ENCODE measurements around the gene DPPA3.
"Not testable (repeated sequence)": the region's sequence is repeated elsewhere in the genome, so short reads cannot be mapped to it uniquely, and the experiment has no call there.

Gene DPPA3

GRCh38 chr12:7711133-7711532 is at the start of gene DPPA3:
DPPA3 (plus strand) TSS chr12:7711433; CDS start chr12:7711571, 138 bp downstream.
- no peak for DNase-seq (ENCODE audit: low spot score)
- no peak for FAIRE-seq

- FAIRE-seq (no peak), DNase-seq (ENCODE audit: low spot score) (no peak)
Observed at GRCh38 chr12:7661741-7662140, 49.5 kb upstream of the DPPA3 start.

GRCh38 chr12:7666595-7666994 is 44.6 kb upstream of the DPPA3 start:
- FAIRE-seq (no peak), DNase-seq (ENCODE audit: low spot score) (no peak)

GRCh38 chr12:7667125-7667524 is 44.1 kb upstream of the DPPA3 start:
- no peak for FAIRE-seq
- DNase-seq (ENCODE audit: low spot score), result no peak

- FAIRE-seq (no peak), DNase-seq (ENCODE audit: low spot score) (no peak)
Observed at GRCh38 chr12:7668171-7668570, 43.1 kb upstream of the DPPA3 start.

- not testable (repeated sequence) for FAIRE-seq; DNase-seq (ENCODE audit: low spot score)
Observed at GRCh38 chr12:7675455-7675854, 35.8 kb upstream of the DPPA3 start.

GRCh38 chr12:7677432-7677888 is 33.8 kb upstream of the DPPA3 start:
- not testable (repeated sequence) for DNase-seq (ENCODE audit: low spot score); FAIRE-seq

- DNase-seq (ENCODE audit: low spot score) (no peak), FAIRE-seq (no peak)
Observed at GRCh38 chr12:7678744-7679143, 32.5 kb upstream of the DPPA3 start.

GRCh38 chr12:7679251-7680045 is 31.8 kb upstream of the DPPA3 start:
- DNase-seq (ENCODE audit: low spot score) (no peak), FAIRE-seq (no peak)

- FAIRE-seq (no peak), DNase-seq (ENCODE audit: low spot score) (no peak)
Observed at GRCh38 chr12:7681535-7681934, 29.7 kb upstream of the DPPA3 start.

GRCh38 chr12:7693793-7694192 is 17.4 kb upstream of the DPPA3 start:
- DNase-seq (ENCODE audit: low spot score) (no peak), FAIRE-seq (no peak)

- DNase-seq (ENCODE audit: low spot score), result no peak
- no peak for FAIRE-seq
Observed at GRCh38 chr12:7694556-7695236, 16.5 kb upstream of the DPPA3 start.

GRCh38 chr12:7695237-7695560 is 16.0 kb upstream of the DPPA3 start:
- FAIRE-seq (no peak), DNase-seq (ENCODE audit: low spot score) (no peak)

- no peak for DNase-seq (ENCODE audit: low spot score)
- no peak for FAIRE-seq
Observed at GRCh38 chr12:7695566-7696197, 15.6 kb upstream of the DPPA3 start, which contains the start of gene GDF3. GDF3 (minus strand) TSS chr12:7695775; CDS start chr12:7695728, 47 bp downstream.

GRCh38 chr12:7705846-7706245 is 5.4 kb upstream of the DPPA3 start:
- FAIRE-seq (no peak), DNase-seq (ENCODE audit: low spot score) (no peak)

- no peak for FAIRE-seq
- DNase-seq (ENCODE audit: low spot score), result no peak
Observed at GRCh38 chr12:7709969-7710675, 1.1 kb upstream of the DPPA3 start.

- FAIRE-seq, result no peak
- DNase-seq (ENCODE audit: low spot score), result no peak
Observed at GRCh38 chr12:7712841-7713442, 1.7 kb downstream of the DPPA3 start.

GRCh38 chr12:7716381-7716780 is 5.1 kb downstream of the DPPA3 start:
- FAIRE-seq, result no peak
- DNase-seq (ENCODE audit: low spot score), result no peak

GRCh38 chr12:7719946-7720730 is 8.9 kb downstream of the DPPA3 start:
- DNase-seq (ENCODE audit: low spot score), result no peak
- FAIRE-seq, result no peak

GRCh38 chr12:7723926-7724325 is 12.7 kb downstream of the DPPA3 start:
- no peak for FAIRE-seq

More at GRCh38 chr12:7723926-7724325, 12.7 kb downstream of the DPPA3 start:
- no peak for DNase-seq (ENCODE audit: low spot score)
